K562 (cell line): ENCODE measurements around the gene BORCS5. TPM values are rescaled to one million over a fixed set of nuclear protein-coding genes. Genes with fewer than 3 reads are reported as not detected.
A peak's percentile ranks its signal among the peaks of the same experiment; 100 is the strongest.
"Not testable (repeated sequence)": the region's sequence is repeated elsewhere in the genome, so short reads cannot be mapped to it uniquely, and the experiment has no call there.

Experiments used
- ATAC-seq: fragments of 200-7000 bp; cut with Tn5 transposase; 3 replicates; pipeline ENCODE4 v1.9.1; 2020; ENCODE audit warnings: moderate library complexity
- BruUV-seq: library from RNA; stranded (reverse); fragments of 400-500 nt; replicated peaks from 2 replicates; lab custom pipeline; 2021; lab: Mats Ljungman, UMichigan
- CTCF ChIA-PET: fragments of 300-600 bp; formaldehyde crosslinking; extraction: SDS; loops from one replicate; lab custom pipeline; 2021; ENCODE audit warnings: low intra/inter-chr PET ratio; lab: Yijun Ruan, JAX
- POLR2A ChIA-PET: fragments of 300-600, 350-650 bp; sonication (Branson Sonifier 250); formaldehyde crosslinking; extraction: SDS; loops from one replicate; lab custom pipeline; 2021; ENCODE audit warnings: antibody characterized with exemption, inconsistent platforms; lab: Yijun Ruan, JAX
- DNase-seq, 4 experiments: peaks; one replicate each; pipeline versions ENCODE4 v3.0.0 to v3.0.0-alpha.2; 2011 to 2018; ENCODE audit warnings: low spot score in 3 of 4, mixed read lengths in 3 of 4; ENCODE audit errors: extremely low read depth in 1 of 4
- FAIRE-seq: peaks from 2 replicates; lab custom pipeline; 2011; peaks lifted over from hg19 to GRCh38; lab: Jason Lieb, UNC
- H2AFZ ChIP-seq: 2 replicates; pipeline ENCODE4 v1.6.0; 2011; ENCODE audit warnings: low read depth, low read length, control low read depth, inconsistent platforms
- H3K27ac ChIP-seq: fragments of 200-600 bp; 3 replicates; pipeline ENCODE4 v1.8.0; 2011; ENCODE audit warnings: low read depth, mild to moderate bottlenecking, control low read depth, inconsistent platforms, low read length, moderate library complexity, mixed read lengths; ENCODE audit errors: extremely low read depth
- H3K27me3 ChIP-seq, 2 experiments: fragments of 300-600 bp in 1 of 2; 2 replicates in 1 of 2; 3 replicates in 1 of 2; pipeline versions ENCODE4 v1.6.0 to v1.8.0; 2011; ENCODE audit warnings: inconsistent platforms in 2 of 2, low read length in 2 of 2, mild to moderate bottlenecking in 1 of 2, mixed read lengths in 1 of 2, moderate library complexity in 1 of 2; ENCODE audit not compliant: control insufficient read depth in 2 of 2, insufficient read depth in 2 of 2
- H3K36me3 ChIP-seq: fragments of 300-600 bp; 3 replicates; pipeline ENCODE4 v1.8.0; 2011; ENCODE audit warnings: mild to moderate bottlenecking, low read length, inconsistent platforms; ENCODE audit not compliant: control insufficient read depth, insufficient read depth
- H3K4me1 ChIP-seq, 2 experiments: fragments of 200-600 bp in 1 of 2; replicated peaks in 1 of 2; 2 replicates in 1 of 2; 3 replicates in 1 of 2; pipeline versions ENCODE4 v1.5.1 to v1.8.0; 2011; ENCODE audit warnings: inconsistent platforms in 2 of 2, low read length in 2 of 2, mild to moderate bottlenecking in 1 of 2, mixed read lengths in 1 of 2, moderate library complexity in 1 of 2; ENCODE audit not compliant: control insufficient read depth in 2 of 2, insufficient read depth in 2 of 2
- H3K4me2 ChIP-seq: 2 replicates; pipeline ENCODE4 v1.6.1; 2011; ENCODE audit warnings: low read length, control low read depth, inconsistent platforms, mixed read lengths; ENCODE audit not compliant: insufficient read depth
- H3K4me3 ChIP-seq: fragments of 200-600 bp; sonication (generic), shearing (Covaris generic); 2 replicates; pipeline ENCODE4 v1.5.1; 2016; ENCODE audit warnings: control low read depth, inconsistent platforms
- H3K79me2 ChIP-seq: fragments of 200-600 bp; 3 replicates; pipeline ENCODE4 v1.8.0; 2011; ENCODE audit warnings: low read length, inconsistent platforms; ENCODE audit not compliant: control insufficient read depth, insufficient read depth
- H3K9ac ChIP-seq, 2 experiments: 2 replicates each; pipeline versions ENCODE4 v1.6.0 to v1.6.1; 2011; ENCODE audit warnings: low read depth in 2 of 2, low read length in 2 of 2, control low read depth in 1 of 2, inconsistent platforms in 1 of 2, mild to moderate bottlenecking in 1 of 2, mixed read lengths in 1 of 2; ENCODE audit not compliant: insufficient read depth in 1 of 2
- H3K9me1 ChIP-seq: one replicate; pipeline ENCODE4 v1.6.0; 2011; ENCODE audit warnings: inconsistent platforms, mild to moderate bottlenecking, low read length, moderate library complexity; ENCODE audit not compliant: control insufficient read depth, insufficient read depth
- H3K9me3 ChIP-seq: replicated peaks from 2 replicates; pipeline ENCODE4 v1.5.1; 2011; ENCODE audit warnings: low read depth, low read length, inconsistent platforms; ENCODE audit not compliant: control insufficient read depth, insufficient read depth
- H4K20me1 ChIP-seq: replicated peaks from 2 replicates; pipeline ENCODE4 v1.6.1; 2011; ENCODE audit warnings: low read length, inconsistent platforms, mixed read lengths; ENCODE audit not compliant: control insufficient read depth, insufficient read depth
- SREBF1 ChIP-seq: fragments of 150-350 bp; IDR thresholded peaks from 2 replicates; pipeline ENCODE4 v1.6.1; 2014; ENCODE audit warnings: antibody characterized with exemption, low read depth, low read length, borderline replicate concordance
- WGBS: fragments of 100-300 bp; shearing (Covaris generic); methylation state at CpG from one replicate; pipeline ENCODE4 v1.1.6; 2016; ENCODE audit warnings: low coverage, mixed read lengths; ENCODE audit not compliant: insufficient coverage; ENCODE audit errors: missing lambda C conversion rate; 5-methylcytosine and 5-hydroxymethylcytosine counted together
- in situ Hi-C: fragments of 300-500 bp; cut with MboI; formaldehyde crosslinking; loops from 4 replicates; pipeline ENCODE4 v1.15.0; 2018; ENCODE audit warnings: inconsistent platforms, mixed read lengths
- intact Hi-C: fragments of 100-400 bp; cut with micrococcal nuclease; formaldehyde crosslinking; loops from 2 replicates; pipeline ENCODE4 v1.14.2; 2022
- polyA plus RNA-seq, 8 experiments: library from polyadenylated mRNA; depleted of rRNA in 4 of 8; stranded (reverse) in 5 of 8; unstranded in 3 of 8; fragments of >200 nt; fragmentation: Nextera tagmentation in 2 of 8; fragmentation: Illumina TruSeq in 1 of 8; extraction: Ambion mirVana in 2 of 8; extraction: Trizol in 1 of 8; gene quantifications; 2 replicates each; pipeline versions ENCODE4 v1.2.1 to v1.2.3, GENCODE V29; 2011 to 2014; ENCODE audit warnings: inconsistent platforms in 1 of 8, missing spikeins in 1 of 8
- total RNA-seq, 7 experiments: library from RNA; depleted of rRNA in 6 of 7; stranded (reverse); fragments of >200 nt in 6 of 7; fragmentation: Illumina TruSeq in 2 of 7; extraction: Trizol in 2 of 7; gene quantifications; 2 replicates each; pipeline versions ENCODE4 v1.2.1 to v1.2.3, GENCODE V29; 2011 to 2021; ENCODE audit warnings: low replicate concordance in 1 of 7
- TF ChIP-seq, protein P1 (sequence below): sonication (generic); IDR thresholded peaks from 2 replicates; pipeline ENCODE4 v1.6.1; 2016

BORCS5 gene
- total and polyA plus RNA-seq, 9 of the 15 experiments (the other 6 are each of a cell fraction or from before 2014, with no cell fraction given): 0.31 to 12.4 (median 6.6) TPM

DNA sequence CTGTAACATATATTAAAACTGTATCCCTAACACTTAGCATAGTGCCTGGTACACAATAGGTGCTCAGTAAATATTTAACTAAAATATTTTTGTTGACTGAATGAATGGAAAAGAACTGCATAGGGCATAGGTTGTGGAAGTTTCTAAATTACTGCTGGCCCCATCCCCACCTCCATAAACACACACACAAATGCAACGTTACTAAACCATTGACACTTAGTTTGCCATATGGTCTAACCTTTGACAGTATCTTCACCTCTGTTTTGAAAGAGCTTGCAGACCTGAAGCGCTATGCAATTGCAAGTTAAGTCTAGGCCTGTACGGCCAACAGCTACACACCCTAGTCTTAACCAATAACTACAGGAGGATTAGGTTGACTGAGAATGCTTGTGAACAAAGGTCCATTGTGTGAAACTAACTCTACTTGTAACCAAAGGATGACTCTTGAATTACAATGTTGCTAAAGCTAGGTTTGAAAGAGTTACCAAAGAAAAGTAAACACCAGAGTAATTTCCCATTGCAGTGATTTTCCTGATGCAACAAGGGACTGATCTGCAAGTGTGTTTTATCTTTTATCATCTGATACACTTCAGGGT lies 5.9 kb upstream of the BORCS5 start:
- H3K79me2 ChIP-seq: peaks cover 15% of the 10 kb centered on the region; the same call in 2 of the 3 replicates
- no peak overlapping the region for H3K9ac ChIP-seq
- in situ Hi-C loops (no loop called here), intact Hi-C loops (loop anchor here (10.0 kb wide), 1 partner anchor 364 kb away; the partner anchor contains the start of gene CDKN1B)
- DNase-seq (peak in 1 of 4 experiments; percentile 14), ATAC-seq (no peak), FAIRE-seq (no peak)
- no peaks in the 10 kb centered on the region for H3K9me1 ChIP-seq
- H3K27me3 ChIP-seq: no peaks in the 10 kb centered on the region
- peaks cover 18 to 25% of the 10 kb centered on the region in 2 experiments; a peak in 4 of 5 replicates for H3K4me1 ChIP-seq
- BruUV-seq: no TSS peak
- H4K20me1 ChIP-seq: no peaks in the 10 kb centered on the region
- WGBS: 56% methylated on average over 1 of the region's 3 CpGs
- H3K9me3 ChIP-seq: 0 out of 2 replicates have a peak, but pooled peaks cover 2% of the 10 kb centered on the region
- CTCF ChIA-PET: no interaction called here
- TF ChIP-seq, protein P1, sequence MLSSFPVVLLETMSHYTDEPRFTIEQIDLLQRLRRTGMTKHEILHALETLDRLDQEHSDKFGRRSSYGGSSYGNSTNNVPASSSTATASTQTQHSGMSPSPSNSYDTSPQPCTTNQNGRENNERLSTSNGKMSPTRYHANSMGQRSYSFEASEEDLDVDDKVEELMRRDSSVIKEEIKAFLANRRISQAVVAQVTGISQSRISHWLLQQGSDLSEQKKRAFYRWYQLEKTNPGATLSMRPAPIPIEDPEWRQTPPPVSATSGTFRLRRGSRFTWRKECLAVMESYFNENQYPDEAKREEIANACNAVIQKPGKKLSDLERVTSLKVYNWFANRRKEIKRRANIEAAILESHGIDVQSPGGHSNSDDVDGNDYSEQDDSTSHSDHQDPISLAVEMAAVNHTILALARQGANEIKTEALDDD: 0 out of 2 replicates have a peak, but pooled peaks have one; percentile 42
- TF ChIP-seq SREBF1: no peak
- H3K4me2 ChIP-seq: peak overlapping the region; percentile 80; the same call in 1 of the 2 replicates
- H3K36me3 ChIP-seq: no peaks in the 10 kb centered on the region; the same call in 2 of the 3 replicates
- H3K27ac ChIP-seq: no peak overlapping the region; the same call in 2 of the 3 replicates
- POLR2A ChIA-PET: interaction anchor here (1.1 to 1.5 kb wide), 2 partner anchors 16 to 375 kb away, joined by 3 read pairs; no protein-coding TSS in a partner anchor
- H2AFZ ChIP-seq: peak overlapping the region; percentile 95; the same call in 1 of the 2 replicates
- H3K4me3 ChIP-seq: no peak overlapping the region; the same call in 1 of the 2 replicates

DNA sequence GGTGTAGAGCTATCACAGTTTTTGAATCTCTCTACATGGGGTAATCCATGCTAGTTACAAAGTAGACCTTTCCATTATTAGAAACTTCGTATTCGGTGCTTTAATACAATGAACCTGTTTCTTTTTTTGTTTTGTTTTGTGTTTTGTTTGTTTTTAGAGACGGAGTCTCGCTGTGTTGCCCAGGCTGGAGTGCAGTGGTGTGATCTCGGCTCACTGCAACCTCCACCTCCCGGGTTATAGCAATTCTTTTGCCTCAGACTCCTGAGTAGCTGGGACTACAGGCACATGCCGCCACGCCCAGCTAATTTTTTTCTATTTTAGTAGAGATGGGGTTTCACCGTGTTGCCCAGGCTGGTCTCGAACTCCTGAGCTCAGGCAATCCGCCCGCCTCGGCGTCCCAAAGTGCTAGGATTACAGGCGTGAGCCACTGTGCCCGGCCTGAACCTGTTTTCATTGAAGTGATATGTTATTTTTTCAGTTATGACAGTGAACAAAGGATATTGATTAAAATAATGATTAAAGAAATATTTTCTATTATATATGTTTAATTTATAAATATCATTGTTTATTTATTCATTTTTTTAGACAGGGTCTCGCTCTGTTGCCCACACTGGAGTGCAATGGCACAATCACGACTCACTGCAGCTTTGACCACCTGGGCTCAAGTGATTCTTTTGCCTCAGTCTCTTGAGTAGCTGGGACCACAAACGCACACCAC lies 5.3 kb upstream of the BORCS5 start:
- H3K4me3 ChIP-seq, H3K9ac ChIP-seq, FAIRE-seq, H4K20me1 ChIP-seq, in situ Hi-C loops, H3K36me3 ChIP-seq, H3K27ac ChIP-seq, H3K27me3 ChIP-seq, ATAC-seq, CTCF ChIA-PET, DNase-seq, H3K9me3 ChIP-seq, H3K9me1 ChIP-seq, BruUV-seq, H3K4me2 ChIP-seq: not testable (repeated sequence)
- Histone ChIP-seq H2AFZ (peak overlapping the region; percentile 95; the same call in 1 of the 2 replicates), H3K79me2 (peaks cover 20% of the 10 kb centered on the region; the same call in 2 of the 3 replicates), H3K4me1 (peaks cover 22 to 29% of the 10 kb centered on the region in 2 experiments; a peak in 4 of 5 replicates)
- 89% methylated on average over 13 of the region's 19 CpGs for WGBS
- intact Hi-C loops: loop anchor here (10.0 kb wide), 1 partner anchor 363 kb away; the partner anchor contains the start of gene CDKN1B
- POLR2A ChIA-PET: interaction anchor here (1.1 kb wide), 1 partner anchor 15 kb away, joined by 3 read pairs; no protein-coding TSS in a partner anchor
